ENCODE results near the gene HNRNPA3. TPM values are rescaled to one million over a fixed set of nuclear protein-coding genes. Genes with fewer than 3 reads are reported as not detected.

Gene HNRNPA3
- total and polyA plus RNA-seq, 2 donors (not counting 1 experiment from before 2014, with no cell fraction given): 45.1 to 200 TPM

GRCh38 chr2:177256026-177256425, 43.4 kb downstream of the HNRNPA3 start:
- peak overlapping the region; percentile 29 for H3K4me3 Mint-ChIP-seq
- Histone ChIP-seq H3K9ac (ENCODE audit: low read length) (no peak overlapping the region), H3K36me3 (replicated peaks in 1 of 2; ENCODE audit: control extremely low read depth in 1 of 2, control insufficient read depth in 1 of 2, extremely low read depth in 1 of 2, insufficient read depth in 2 of 2, low read length in 1 of 2) (peaks cover 0 to 13% of the 10 kb centered on the region in 2 experiments), H3K27me3 (replicated peaks in 1 of 4; ENCODE audit: control extremely low read depth in 1 of 4, control insufficient read depth in 3 of 4, insufficient read depth in 4 of 4, low read length in 3 of 4) (no peaks in the 10 kb centered on the region), H2AFZ (ENCODE audit: insufficient read depth, low read depth, low read length, poor library complexity, severe bottlenecking) (no peak overlapping the region), H3K4me3 (ENCODE audit: control extremely low read depth in 1 of 5, extremely low read depth in 1 of 5, insufficient read depth in 1 of 5, low read depth in 2 of 5, low read length in 4 of 5) (no peak overlapping the region), H3K4me2 (replicated peaks; ENCODE audit: low read depth, low read length, poor library complexity, severe bottlenecking) (no peak overlapping the region), H3K4me1 (ENCODE audit: control insufficient read depth in 2 of 2, insufficient read depth in 2 of 2, low read length in 2 of 2) (peaks cover 53 to 57% of the 10 kb centered on the region in 2 donors), H3K27ac (ENCODE audit: low read length in 2 of 2) (no peak overlapping the region), H3K9me3 (ENCODE audit: control extremely low read depth in 1 of 3, control insufficient read depth in 2 of 3, insufficient read depth in 1 of 3, low read length in 2 of 3) (peaks cover 0 to 4% (median 0%) of the 10 kb centered on the region in 3 donors), H3K79me2 (ENCODE audit: control insufficient read depth, insufficient read depth, low read length) (peaks cover 100% of the 10 kb centered on the region), H4K20me1 (ENCODE audit: control insufficient read depth, insufficient read depth, low read length, poor library complexity, severe bottlenecking) (peaks cover 90% of the 10 kb centered on the region)
- H3K27ac Mint-ChIP-seq: peak overlapping the region; percentile 61
- no CpG with 5 or more reads among the region's 2 CpGs for WGBS (ENCODE audit: insufficient coverage)
- DNase-seq: no peak
- peaks cover 83% of the 10 kb centered on the region for H3K4me1 Mint-ChIP-seq
- ChIA-PET POLR2A (no interaction called here), CTCF (interaction anchor here (1.5 kb wide), 1 partner anchor 77 kb away, joined by 3 read pairs; no protein-coding TSS in a partner anchor)
- intact Hi-C loops (cut with micrococcal nuclease): no loop called here
- no peak for ATAC-seq (ENCODE audit: low read depth)
- peaks cover 2% of the 10 kb centered on the region for H3K9me3 Mint-ChIP-seq (ENCODE audit: insufficient read depth)
- no peak for TF ChIP-seq CTCF (IDR thresholded peaks at IDR 0.05)
- no peak for TF ChIP-seq EZH2 (IDR thresholded peaks at IDR 0.05; ENCODE audit: borderline replicate concordance, insufficient read depth, low read depth, low read length, poor library complexity, severe bottlenecking)
- H3K27me3 Mint-ChIP-seq: no peaks in the 10 kb centered on the region

- H3K36me3 ChIP-seq (replicated peaks in 1 of 2; ENCODE audit: control extremely low read depth in 1 of 2, control insufficient read depth in 1 of 2, extremely low read depth in 1 of 2, insufficient read depth in 2 of 2, low read length in 1 of 2): peaks cover 0 to 8% of the 10 kb centered on the region in 2 experiments
- intact Hi-C loops (cut with micrococcal nuclease): no loop called here
Observed at GRCh38 chr2:177256695-177257094, 44.1 kb downstream of the HNRNPA3 start.

More at GRCh38 chr2:177256695-177257094, 44.1 kb downstream of the HNRNPA3 start:
- no peak overlapping the region for H3K4me3 ChIP-seq (ENCODE audit: control extremely low read depth in 1 of 5, extremely low read depth in 1 of 5, insufficient read depth in 1 of 5, low read depth in 2 of 5, low read length in 4 of 5)
- H3K9me3 ChIP-seq (ENCODE audit: control extremely low read depth in 1 of 3, control insufficient read depth in 2 of 3, insufficient read depth in 1 of 3, low read length in 2 of 3): peaks cover 0 to 4% (median 0%) of the 10 kb centered on the region in 3 donors
- H3K4me3 Mint-ChIP-seq: no peak overlapping the region
- H3K79me2 ChIP-seq (ENCODE audit: control insufficient read depth, insufficient read depth, low read length): peaks cover 100% of the 10 kb centered on the region
- DNase-seq (no peak), ATAC-seq (ENCODE audit: low read depth) (no peak)
- no peak overlapping the region for H3K4me2 ChIP-seq (replicated peaks; ENCODE audit: low read depth, low read length, poor library complexity, severe bottlenecking)
- TF ChIP-seq EZH2 (IDR thresholded peaks at IDR 0.05; ENCODE audit: borderline replicate concordance, insufficient read depth, low read depth, low read length, poor library complexity, severe bottlenecking) (no peak), CTCF (IDR thresholded peaks at IDR 0.05) (no peak)
- peaks cover 90% of the 10 kb centered on the region for H4K20me1 ChIP-seq (ENCODE audit: control insufficient read depth, insufficient read depth, low read length, poor library complexity, severe bottlenecking)
- H3K27me3 Mint-ChIP-seq: no peaks in the 10 kb centered on the region
- peaks cover 58 to 64% of the 10 kb centered on the region in 2 donors for H3K4me1 ChIP-seq (ENCODE audit: control insufficient read depth in 2 of 2, insufficient read depth in 2 of 2, low read length in 2 of 2)
- POLR2A ChIA-PET: no interaction called here
- no peaks in the 10 kb centered on the region for H3K27me3 ChIP-seq (replicated peaks in 1 of 4; ENCODE audit: control extremely low read depth in 1 of 4, control insufficient read depth in 3 of 4, insufficient read depth in 4 of 4, low read length in 3 of 4)
- H3K9ac ChIP-seq (ENCODE audit: low read length): no peak overlapping the region
- peaks cover 2% of the 10 kb centered on the region for H3K9me3 Mint-ChIP-seq (ENCODE audit: insufficient read depth)
- H3K4me1 Mint-ChIP-seq: peaks cover 84% of the 10 kb centered on the region
- no peak overlapping the region for H3K27ac ChIP-seq (ENCODE audit: low read length in 2 of 2)
- H3K27ac Mint-ChIP-seq: no peak overlapping the region
- WGBS (ENCODE audit: insufficient coverage): no CpG with 5 or more reads among the region's 3 CpGs
- CTCF ChIA-PET: interaction anchor here (0.6 to 1.5 kb wide), 2 partner anchors 91 to 92 kb away, joined by 3 read pairs; no protein-coding TSS in a partner anchor
- H2AFZ ChIP-seq (ENCODE audit: insufficient read depth, low read depth, low read length, poor library complexity, severe bottlenecking): no peak overlapping the region

Measured in B cell (primary cell).